ENCODE data around the gene MRPS24. TPM values are rescaled to one million over a fixed set of nuclear protein-coding genes. Genes with fewer than 3 reads are reported as not detected.

MRPS24 gene
- total and polyA plus RNA-seq, 2 of the 13 experiments (the other 11 are each of a cell fraction or from before 2014, with no cell fraction given) = 135 to 162 TPM

GRCh38 chr7:43856996-43857395, 12.3 kb downstream of the MRPS24 start:
- no peaks in the 10 kb centered on the region; a peak in 1 of 5 replicates for H3K27me3 ChIP-seq (ENCODE audit: control insufficient read depth in 1 of 2, insufficient read depth in 2 of 2, low read length in 2 of 2)
- no peak overlapping the region for H3K4me3 ChIP-seq (replicated peaks in 1 of 3; ENCODE audit: insufficient read depth in 1 of 3, low read depth in 2 of 3, low read length in 3 of 3)
- ATAC-seq (no peak; the same call in 2 of the 3 replicates), FAIRE-seq (no peak), DNase-seq (ENCODE audit: low spot score) (no peak)
- no peaks in the 10 kb centered on the region for H3K79me2 ChIP-seq (ENCODE audit: insufficient read depth, low read length)
- 0% methylated on average over 1 of the region's 1 CpG for WGBS (ENCODE audit: low lambda C conversion rate)
- intact Hi-C loops (cut with micrococcal nuclease; ENCODE audit: unreplicated experiment) = no loop called here
- H3K9me3 ChIP-seq (ENCODE audit: low read length) = no peaks in the 10 kb centered on the region
- TF ChIP-seq ZNF20 (CRISPR knock-in tag; IDR thresholded peaks at IDR 0.05) (no peak), RNF2 (conservative IDR thresholded peaks at IDR 0.05; ENCODE audit: low read depth) (no peak), CBX5 (CRISPR knock-in tag; IDR thresholded peaks at IDR 0.05; ENCODE audit: borderline replicate concordance) (no peak), CENPX (CRISPR knock-in tag; IDR thresholded peaks at IDR 0.05) (no peak), SKI (IDR thresholded peaks at IDR 0.05; ENCODE audit: partially characterized antibody) (peak; percentile 36), HCFC1 (IDR thresholded peaks at IDR 0.05; ENCODE audit: low read depth, low read length) (no peak), RARA (CRISPR knock-in tag; IDR thresholded peaks at IDR 0.05) (peak; percentile 17; the same call in 1 of the 2 replicates), FOSL1 (CRISPR knock-in tag; IDR thresholded peaks at IDR 0.05; ENCODE audit: borderline replicate concordance) (no peak), DZIP1 (CRISPR knock-in tag; IDR thresholded peaks at IDR 0.05) (no peak), ZFP62 (CRISPR knock-in tag; IDR thresholded peaks at IDR 0.05) (no peak), TBP (CRISPR knock-in tag; IDR thresholded peaks at IDR 0.05) (no peak)
- in situ Hi-C loops (cut with HindIII; ENCODE audit: extremely low pct_ligation_motif_present, low pct_unique_long_range_greater_than_20kb) = no loop called here
- H3K4me2 ChIP-seq (ENCODE audit: low read depth, low read length) = no peak overlapping the region
- BruUV-seq (replicated peaks) = no TSS peak
- POLR2A ChIA-PET = interaction anchor here (1.2 kb wide), 1 partner anchor 13 kb away, joined by 3 read pairs; the partner anchor contains the start of gene MRPS24
- no peaks in the 10 kb centered on the region; a peak in 1 of 5 replicates for H3K36me3 ChIP-seq (replicated peaks in 1 of 2; ENCODE audit: control insufficient read depth in 1 of 2, insufficient read depth in 2 of 2, low read length in 2 of 2)
- H4K20me1 ChIP-seq (ENCODE audit: insufficient read depth, low read length) = no peaks in the 10 kb centered on the region
- peaks cover 9% of the 10 kb centered on the region; the same call in 1 of the 2 replicates for H3K4me1 ChIP-seq (ENCODE audit: insufficient read depth, low read length)
- CTCF ChIA-PET (ENCODE audit: low intra/inter-chr PET ratio, low total read pairs) = no interaction called here
- no peak overlapping the region for H2AFZ ChIP-seq (ENCODE audit: low read length)
- H3K27ac ChIP-seq (ENCODE audit: extremely low read length, insufficient read depth, low read length) = no peak overlapping the region
- H3K9ac ChIP-seq (ENCODE audit: insufficient read depth, low read depth, low read length) = no peak overlapping the region

All from HepG2 (cell line).